ENCODE measurements around the gene TMEM11.

The TMEM11 gene

GRCh38 chr17:21157586-21158370 lies 56.2 kb downstream of the TMEM11 start:
- no peak for DNase-seq (ENCODE audit: insufficient read length, low spot score)
- TF ChIP-seq CTCF (IDR thresholded peaks at IDR 0.05; ENCODE audit: insufficient read depth, missing control alignments) = no peak
- no peak for FAIRE-seq

DNA sequence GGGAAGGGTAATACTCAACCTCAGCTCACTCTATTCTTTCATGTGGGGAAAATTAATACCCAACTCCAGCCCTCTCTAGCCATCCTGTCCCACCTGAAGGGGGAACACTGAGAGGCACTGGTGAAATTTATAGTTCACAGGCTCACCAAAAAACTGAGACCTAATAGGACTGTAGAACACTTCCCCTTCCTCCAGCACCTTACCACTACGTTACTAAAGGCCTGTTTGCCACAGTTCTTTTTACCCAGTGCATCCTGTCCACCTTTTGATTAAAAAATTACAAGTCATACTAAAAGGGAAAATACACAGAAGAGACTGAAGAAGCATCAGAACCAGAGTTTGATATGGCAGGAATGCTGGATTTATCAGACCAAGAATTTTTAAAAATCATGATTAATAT lies 61.2 kb downstream of the TMEM11 start:
- DNase-seq (ENCODE audit: insufficient read length, low spot score) (no peak), FAIRE-seq (no peak)

DNA sequence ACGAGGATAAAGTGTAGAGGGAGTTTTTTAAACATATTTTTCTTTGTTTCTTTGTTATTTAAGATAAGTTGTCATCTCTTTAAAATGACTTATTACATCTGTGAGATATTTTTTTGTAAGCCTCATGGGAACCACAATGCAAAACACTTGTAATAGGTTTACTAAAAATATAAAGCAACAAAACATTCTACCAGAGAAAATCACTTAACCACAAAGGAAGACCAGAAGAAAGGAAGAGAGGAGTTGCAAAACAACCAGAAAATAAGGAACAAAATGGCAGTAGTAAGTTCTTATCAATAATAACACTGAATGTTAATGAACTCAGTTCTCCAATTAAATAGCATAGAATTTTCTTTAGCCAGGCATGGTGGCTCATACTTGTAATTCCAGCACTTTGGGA lies 64.3 kb downstream of the TMEM11 start:
- no peak for DNase-seq (ENCODE audit: insufficient read length, low spot score)
- TF ChIP-seq CTCF (IDR thresholded peaks at IDR 0.05; ENCODE audit: insufficient read depth, missing control alignments) = no peak
- FAIRE-seq = no peak

More for the DNA sequence above, 61.2 kb downstream of the TMEM11 start:
- no peak for TF ChIP-seq CTCF (IDR thresholded peaks at IDR 0.05; ENCODE audit: insufficient read depth, missing control alignments)
